K562 (cell line): ENCODE data around the gene ROBO1. TPM values are rescaled to one million over a fixed set of nuclear protein-coding genes. Genes with fewer than 3 reads are reported as not detected.

Experiments
- ATAC-seq: fragments of 200-7000 bp; cut with Tn5 transposase; 3 replicates; pipeline ENCODE4 v1.9.1; 2020; ENCODE audit warnings: moderate library complexity
- BruUV-seq: library from RNA; stranded (reverse); fragments of 400-500 nt; replicated peaks from 2 replicates; lab custom pipeline; 2021; lab: Mats Ljungman, UMichigan
- CTCF ChIA-PET: fragments of 300-600 bp; formaldehyde crosslinking; extraction: SDS; loops from one replicate; lab custom pipeline; 2021; ENCODE audit warnings: low intra/inter-chr PET ratio; lab: Yijun Ruan, JAX
- POLR2A ChIA-PET: fragments of 300-600, 350-650 bp; sonication (Branson Sonifier 250); formaldehyde crosslinking; extraction: SDS; loops from one replicate; lab custom pipeline; 2021; ENCODE audit warnings: antibody characterized with exemption, inconsistent platforms; lab: Yijun Ruan, JAX
- DNase-seq, 4 experiments: peaks; one replicate each; pipeline versions ENCODE4 v3.0.0 to v3.0.0-alpha.2; 2011 to 2018; ENCODE audit warnings: low spot score in 3 of 4, mixed read lengths in 3 of 4; ENCODE audit errors: extremely low read depth in 1 of 4
- FAIRE-seq: peaks from 2 replicates; lab custom pipeline; 2011; peaks lifted over from hg19 to GRCh38; lab: Jason Lieb, UNC
- H2AFZ ChIP-seq: 2 replicates; pipeline ENCODE4 v1.6.0; 2011; ENCODE audit warnings: low read depth, low read length, control low read depth, inconsistent platforms
- H3K27ac ChIP-seq: fragments of 200-600 bp; 3 replicates; pipeline ENCODE4 v1.8.0; 2011; ENCODE audit warnings: low read depth, mild to moderate bottlenecking, control low read depth, inconsistent platforms, low read length, moderate library complexity, mixed read lengths; ENCODE audit errors: extremely low read depth
- H3K27me3 ChIP-seq, 2 experiments: fragments of 300-600 bp in 1 of 2; 2 replicates in 1 of 2; 3 replicates in 1 of 2; pipeline versions ENCODE4 v1.6.0 to v1.8.0; 2011; ENCODE audit warnings: inconsistent platforms in 2 of 2, low read length in 2 of 2, mild to moderate bottlenecking in 1 of 2, mixed read lengths in 1 of 2, moderate library complexity in 1 of 2; ENCODE audit not compliant: control insufficient read depth in 2 of 2, insufficient read depth in 2 of 2
- H3K36me3 ChIP-seq: fragments of 300-600 bp; 3 replicates; pipeline ENCODE4 v1.8.0; 2011; ENCODE audit warnings: mild to moderate bottlenecking, low read length, inconsistent platforms; ENCODE audit not compliant: control insufficient read depth, insufficient read depth
- H3K4me1 ChIP-seq, 2 experiments: fragments of 200-600 bp in 1 of 2; replicated peaks in 1 of 2; 2 replicates in 1 of 2; 3 replicates in 1 of 2; pipeline versions ENCODE4 v1.5.1 to v1.8.0; 2011; ENCODE audit warnings: inconsistent platforms in 2 of 2, low read length in 2 of 2, mild to moderate bottlenecking in 1 of 2, mixed read lengths in 1 of 2, moderate library complexity in 1 of 2; ENCODE audit not compliant: control insufficient read depth in 2 of 2, insufficient read depth in 2 of 2
- H3K4me2 ChIP-seq: 2 replicates; pipeline ENCODE4 v1.6.1; 2011; ENCODE audit warnings: low read length, control low read depth, inconsistent platforms, mixed read lengths; ENCODE audit not compliant: insufficient read depth
- H3K4me3 ChIP-seq: fragments of 200-600 bp; sonication (generic), shearing (Covaris generic); 2 replicates; pipeline ENCODE4 v1.5.1; 2016; ENCODE audit warnings: control low read depth, inconsistent platforms
- H3K79me2 ChIP-seq: fragments of 200-600 bp; 3 replicates; pipeline ENCODE4 v1.8.0; 2011; ENCODE audit warnings: low read length, inconsistent platforms; ENCODE audit not compliant: control insufficient read depth, insufficient read depth
- H3K9ac ChIP-seq, 2 experiments: 2 replicates each; pipeline versions ENCODE4 v1.6.0 to v1.6.1; 2011; ENCODE audit warnings: low read depth in 2 of 2, low read length in 2 of 2, control low read depth in 1 of 2, inconsistent platforms in 1 of 2, mild to moderate bottlenecking in 1 of 2, mixed read lengths in 1 of 2; ENCODE audit not compliant: insufficient read depth in 1 of 2
- H3K9me1 ChIP-seq: one replicate; pipeline ENCODE4 v1.6.0; 2011; ENCODE audit warnings: inconsistent platforms, mild to moderate bottlenecking, low read length, moderate library complexity; ENCODE audit not compliant: control insufficient read depth, insufficient read depth
- H3K9me3 ChIP-seq: replicated peaks from 2 replicates; pipeline ENCODE4 v1.5.1; 2011; ENCODE audit warnings: low read depth, low read length, inconsistent platforms; ENCODE audit not compliant: control insufficient read depth, insufficient read depth
- H4K20me1 ChIP-seq: replicated peaks from 2 replicates; pipeline ENCODE4 v1.6.1; 2011; ENCODE audit warnings: low read length, inconsistent platforms, mixed read lengths; ENCODE audit not compliant: control insufficient read depth, insufficient read depth
- CHD4 ChIP-seq: fragments of 200-600 bp; sonication (generic); IDR thresholded peaks from 3 replicates; pipeline ENCODE4 v1.6.1; 2012; ENCODE audit warnings: low read depth, mild to moderate bottlenecking, mixed read lengths, low read length, inconsistent platforms; ENCODE audit not compliant: insufficient read depth, insufficient replicate concordance, poor library complexity, severe bottlenecking
- CREBBP ChIP-seq: IDR thresholded peaks from one replicate; pipeline ENCODE4 v1.6.1; 2012; ENCODE audit warnings: low read depth, mild to moderate bottlenecking, control low read depth, inconsistent platforms, low read length
- EWSR1 ChIP-seq: fragments of 450-650 bp; IDR thresholded peaks from 2 replicates; pipeline ENCODE4 v1.6.1; 2018; ENCODE audit warnings: borderline replicate concordance, mild to moderate bottlenecking, low read depth, moderate library complexity; ENCODE audit not compliant: partially characterized antibody
- FOSL1 ChIP-seq: fragments of 200-800 bp; sonication (Bioruptor generic); conservative IDR thresholded peaks from 2 replicates; pipeline ENCODE4 v1.6.1; 2016; ENCODE audit warnings: missing genetic modification characterization, missing compliant biosample characterization
- GTF2E2 ChIP-seq: fragments of 200-800 bp; sonication (Bioruptor generic); IDR thresholded peaks from 2 replicates; pipeline ENCODE4 v1.6.1; 2016; ENCODE audit warnings: missing genetic modification characterization, missing compliant biosample characterization
- HBP1 ChIP-seq: fragments of 450-650 bp; formaldehyde crosslinking; IDR thresholded peaks from 2 replicates; pipeline ENCODE4 v1.4.0; 2022; ENCODE audit warnings: missing genetic modification characterization
- KDM5B ChIP-seq: fragments of 200-600 bp; sonication (generic); IDR thresholded peaks from 2 replicates; pipeline ENCODE4 v1.6.1; 2012; ENCODE audit warnings: low read depth, mild to moderate bottlenecking, moderate library complexity, low read length, control low read depth, inconsistent platforms; ENCODE audit not compliant: insufficient replicate concordance
- MIER1 ChIP-seq: fragments of 450-650 bp; IDR thresholded peaks from 2 replicates; pipeline ENCODE4 v1.6.1; 2016; ENCODE audit warnings: antibody characterized with exemption, mild to moderate bottlenecking, low read depth
- OTX1 ChIP-seq: fragments of 450-650 bp; formaldehyde crosslinking; IDR thresholded peaks from 2 replicates; pipeline ENCODE4 v1.4.0; 2022; ENCODE audit warnings: mild to moderate bottlenecking
- RFX1 ChIP-seq: fragments of 450-650 bp; IDR thresholded peaks from 2 replicates; pipeline ENCODE4 v1.6.1; 2016; ENCODE audit warnings: mild to moderate bottlenecking, moderate library complexity
- RNF2 ChIP-seq: sonication (generic); IDR thresholded peaks from 2 replicates; pipeline ENCODE4 v1.6.1; 2016
- SETDB1 ChIP-seq: IDR thresholded peaks from one replicate; pipeline ENCODE4 v1.6.1; 2012; ENCODE audit warnings: low read length, control low read depth, inconsistent platforms
- SIN3B ChIP-seq: fragments of 450-650 bp; IDR thresholded peaks from 2 replicates; pipeline ENCODE4 v1.6.1; 2017; ENCODE audit warnings: low read depth, mild to moderate bottlenecking, moderate library complexity
- SRF ChIP-seq, 2 experiments: fragments of 250-450, 450-650 bp in 1 of 2; sonication (Bioruptor Pico) in 1 of 2; sonication (generic) in 1 of 2; formaldehyde crosslinking; IDR thresholded peaks; 2 replicates each; pipeline versions ENCODE4 v1.5.0 to v1.5.1; 2020 to 2022; ENCODE audit warnings: mild to moderate bottlenecking in 1 of 2, missing genetic modification reagents in 1 of 2
- THRB ChIP-seq: fragments of 450-650 bp; formaldehyde crosslinking; conservative IDR thresholded peaks from 2 replicates; pipeline ENCODE4 v1.4.0; 2022; ENCODE audit warnings: mild to moderate bottlenecking, missing genetic modification characterization
- ZBTB17 ChIP-seq: fragments of 450-650 bp; formaldehyde crosslinking; IDR thresholded peaks from 2 replicates; pipeline ENCODE4 v1.4.0; 2020; ENCODE audit warnings: mild to moderate bottlenecking
- ZC3H8 ChIP-seq: fragments of 450-650 bp; IDR thresholded peaks from 2 replicates; pipeline ENCODE4 v1.6.1; 2017
- ZNF24 ChIP-seq: fragments of 450-650 bp; IDR thresholded peaks from 2 replicates; pipeline ENCODE4 v1.6.1; 2016
- ZNF780A ChIP-seq: fragments of 250-450 bp; sonication (Bioruptor Pico); IDR thresholded peaks from 2 replicates; pipeline ENCODE4 v1.5.0; 2021; ENCODE audit warnings: mild to moderate bottlenecking
- WGBS: fragments of 100-300 bp; shearing (Covaris generic); methylation state at CpG from one replicate; pipeline ENCODE4 v1.1.6; 2016; ENCODE audit warnings: low coverage, mixed read lengths; ENCODE audit not compliant: insufficient coverage; ENCODE audit errors: missing lambda C conversion rate; 5-methylcytosine and 5-hydroxymethylcytosine counted together
- in situ Hi-C: fragments of 300-500 bp; cut with MboI; formaldehyde crosslinking; loops from 4 replicates; pipeline ENCODE4 v1.15.0; 2018; ENCODE audit warnings: inconsistent platforms, mixed read lengths
- intact Hi-C: fragments of 100-400 bp; cut with micrococcal nuclease; formaldehyde crosslinking; loops from 2 replicates; pipeline ENCODE4 v1.14.2; 2022
- polyA plus RNA-seq, 8 experiments: library from polyadenylated mRNA; depleted of rRNA in 4 of 8; stranded (reverse) in 5 of 8; unstranded in 3 of 8; fragments of >200 nt; fragmentation: Nextera tagmentation in 2 of 8; fragmentation: Illumina TruSeq in 1 of 8; extraction: Ambion mirVana in 2 of 8; extraction: Trizol in 1 of 8; gene quantifications; 2 replicates each; pipeline versions ENCODE4 v1.2.1 to v1.2.3, GENCODE V29; 2011 to 2014; ENCODE audit warnings: inconsistent platforms in 1 of 8, missing spikeins in 1 of 8
- total RNA-seq, 7 experiments: library from RNA; depleted of rRNA in 6 of 7; stranded (reverse); fragments of >200 nt in 6 of 7; fragmentation: Illumina TruSeq in 2 of 7; extraction: Trizol in 2 of 7; gene quantifications; 2 replicates each; pipeline versions ENCODE4 v1.2.1 to v1.2.3, GENCODE V29; 2011 to 2021; ENCODE audit warnings: low replicate concordance in 1 of 7
- TF ChIP-seq, protein P1 (sequence below), 2 experiments: fragments of 450-650 bp in 1 of 2; sonication (generic) in 1 of 2; formaldehyde crosslinking; conservative IDR thresholded peaks; 2 replicates each; pipeline versions ENCODE4 v1.4.0 to v1.8.1; 2020 to 2022; ENCODE audit warnings: mild to moderate bottlenecking in 1 of 2, missing genetic modification reagents in 1 of 2

Gene ROBO1
- total and polyA plus RNA-seq, 9 of the 15 experiments (the other 6 are each of a cell fraction or from before 2014, with no cell fraction given), result 0.01 to 0.53 (median 0.17) TPM; not detected in 5

DNA sequence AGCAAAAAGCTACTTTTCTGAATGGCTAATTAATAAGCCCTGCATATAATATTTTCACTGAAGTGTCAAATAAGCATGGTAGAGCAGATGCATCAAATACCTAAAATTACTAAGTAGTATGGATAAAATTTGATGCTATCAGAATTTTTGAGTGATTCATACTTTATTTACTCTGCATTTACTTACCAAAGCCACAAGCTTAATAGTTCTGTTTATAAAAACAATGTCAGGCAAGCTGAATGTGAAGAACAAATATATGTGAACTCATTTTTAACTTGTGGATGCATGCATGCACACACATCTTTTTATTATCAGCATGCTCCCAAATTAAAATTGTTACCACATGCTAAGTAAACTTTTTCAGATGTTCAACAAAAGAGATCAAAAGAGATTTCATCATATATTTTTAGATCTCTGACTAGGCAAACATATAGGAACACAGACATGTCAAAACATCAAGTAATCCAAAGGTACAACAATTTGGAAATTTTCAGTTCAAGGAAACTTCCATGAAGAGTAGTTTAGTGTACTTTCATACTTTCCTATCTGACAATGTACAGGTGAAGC, 969.4 kb downstream of the ROBO1 start (continued):
- TF ChIP-seq SIN3B (no peak), RNF2 (no peak), FOSL1 (tag) (no peak), MIER1 (no peak), HBP1 (CRISPR knock-in tag) (no peak), SRF (CRISPR knock-in tag; IDR thresholded peaks at IDR 0.05) (no peak)
- TF ChIP-seq, protein P1, sequence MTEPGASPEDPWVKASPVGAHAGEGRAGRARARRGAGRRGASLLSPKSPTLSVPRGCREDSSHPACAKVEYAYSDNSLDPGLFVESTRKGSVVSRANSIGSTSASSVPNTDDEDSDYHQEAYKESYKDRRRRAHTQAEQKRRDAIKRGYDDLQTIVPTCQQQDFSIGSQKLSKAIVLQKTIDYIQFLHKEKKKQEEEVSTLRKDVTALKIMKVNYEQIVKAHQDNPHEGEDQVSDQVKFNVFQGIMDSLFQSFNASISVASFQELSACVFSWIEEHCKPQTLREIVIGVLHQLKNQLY (CRISPR knock-in tag; conservative IDR thresholded peaks at IDR 0.05), result no peak

DNA sequence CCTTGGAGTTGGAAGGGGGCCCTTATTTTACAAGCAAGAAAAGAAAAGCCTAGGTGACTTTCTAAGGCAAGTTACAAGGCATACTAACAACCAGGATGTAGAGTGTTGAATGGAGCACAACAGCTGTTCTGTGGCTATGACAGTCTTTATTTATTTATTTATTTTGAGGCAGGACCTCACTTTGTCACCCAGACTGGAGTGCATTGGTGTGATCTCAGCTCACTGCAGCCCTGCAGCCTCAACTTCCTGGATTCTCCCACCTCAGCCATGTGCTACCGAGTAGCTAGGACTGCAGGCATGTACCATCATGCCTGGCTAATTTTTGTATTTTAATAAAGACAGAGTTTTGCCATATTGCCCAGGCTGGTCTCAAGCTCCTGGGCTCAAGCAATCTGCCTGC, 973.4 kb downstream of the ROBO1 start:
- Histone ChIP-seq H3K4me3 (no peak overlapping the region), H3K9me1 (no peaks in the 10 kb centered on the region), H3K27me3 (no peaks in the 10 kb centered on the region), H3K27ac (no peak overlapping the region), H2AFZ (no peak overlapping the region), H3K9me3 (no peaks in the 10 kb centered on the region), H4K20me1 (no peaks in the 10 kb centered on the region), H3K4me2 (no peak overlapping the region), H3K4me1 (no peaks in the 10 kb centered on the region), H3K79me2 (no peaks in the 10 kb centered on the region), H3K36me3 (no peaks in the 10 kb centered on the region), H3K9ac (no peak overlapping the region)
- no peak for TF ChIP-seq ZBTB17
- TF ChIP-seq ZC3H8, result no peak
- TF ChIP-seq RFX1, result no peak
- TF ChIP-seq OTX1 (CRISPR knock-in tag), result no peak
- TF ChIP-seq GTF2E2, result no peak
- no peak for TF ChIP-seq CREBBP
- TF ChIP-seq KDM5B, result no peak
- TF ChIP-seq EWSR1, result no peak
- TF ChIP-seq THRB (CRISPR knock-in tag), result no peak
- no peak for TF ChIP-seq SETDB1
- no peak for TF ChIP-seq ZNF24
- TF ChIP-seq CHD4, result no peak
- TF ChIP-seq ZNF780A (CRISPR knock-in tag), result no peak
- intact Hi-C loops (no loop called here), in situ Hi-C loops (no loop called here)
- DNase-seq (no peak), FAIRE-seq (no peak), ATAC-seq (no peak)
- WGBS, result 0% methylated on average over 1 of the region's 1 CpG
- BruUV-seq, result no TSS peak
- POLR2A ChIA-PET, result no interaction called here
- CTCF ChIA-PET, result no interaction called here
